Renal pelvis (tissue), 4 donors: Measurements from ENCODE around the gene MACROD1. TPM values are rescaled to one million over a fixed set of nuclear protein-coding genes. Genes with fewer than 3 reads are reported as not detected.

Experiments used
- DNase-seq: peaks from one replicate; pipeline ENCODE4 v3.0.0-alpha.2; 2013
- polyA plus RNA-seq, 3 donors: library from polyadenylated mRNA; unstranded; fragments of 120-200 nt; gene quantifications; one replicate each; pipeline ENCODE4 v1.2.1, GENCODE V29; 2013; ENCODE audit not compliant: insufficient read length in 3 of 3

MACROD1 gene
- polyA plus RNA-seq, 3 donors: 15.2 to 18.9 (median 16.1) TPM

- no peak for DNase-seq
These were observed 32.8 kb downstream of the MACROD1 start for GRCh38 chr11:64132982-64133705.

- DNase-seq: no peak
These were observed 33.6 kb downstream of the MACROD1 start for GRCh38 chr11:64132191-64132771.

- no peak for DNase-seq
These were observed 34.2 kb downstream of the MACROD1 start for GRCh38 chr11:64131683-64132190.

- DNase-seq: no peak
These were observed 35.3 kb downstream of the MACROD1 start for GRCh38 chr11:64130618-64131017.

GRCh38 chr11:64129403-64129802, 36.5 kb downstream of the MACROD1 start:
- DNase-seq: no peak

- no peak for DNase-seq
These were observed 37.5 kb downstream of the MACROD1 start for GRCh38 chr11:64128255-64129006.

GRCh38 chr11:64127267-64128072, 38.4 kb downstream of the MACROD1 start:
- DNase-seq: no peak

GRCh38 chr11:64126796-64127195, 39.1 kb downstream of the MACROD1 start:
- DNase-seq: no peak

- no peak for DNase-seq
These were observed 39.5 kb downstream of the MACROD1 start for GRCh38 chr11:64126371-64126770.

- no peak for DNase-seq
These were observed 40.2 kb downstream of the MACROD1 start for GRCh38 chr11:64125676-64126075.

- DNase-seq: no peak
These were observed 41.8 kb downstream of the MACROD1 start for GRCh38 chr11:64124147-64124546.

GRCh38 chr11:64123679-64124078, 42.2 kb downstream of the MACROD1 start:
- no peak for DNase-seq

- no peak for DNase-seq
These were observed 43.2 kb downstream of the MACROD1 start for GRCh38 chr11:64122411-64123410.

- DNase-seq: no peak
These were observed 44.1 kb downstream of the MACROD1 start for GRCh38 chr11:64121663-64122410.

GRCh38 chr11:64120951-64121569, 44.9 kb downstream of the MACROD1 start:
- no peak for DNase-seq

- DNase-seq: no peak
These were observed 46.2 kb downstream of the MACROD1 start for GRCh38 chr11:64119700-64120099.

- no peak for DNase-seq
These were observed 46.8 kb downstream of the MACROD1 start for GRCh38 chr11:64118876-64119665.

GRCh38 chr11:64117763-64118459, 48.0 kb downstream of the MACROD1 start:
- no peak for DNase-seq
